Measurements from ENCODE around the gene ROM1. TPM values are rescaled to one million over a fixed set of nuclear protein-coding genes. Genes with fewer than 3 reads are reported as not detected.

Gene ROM1
- total RNA-seq, 1 experiment from 2014 or later = 9.0 TPM

DNA sequence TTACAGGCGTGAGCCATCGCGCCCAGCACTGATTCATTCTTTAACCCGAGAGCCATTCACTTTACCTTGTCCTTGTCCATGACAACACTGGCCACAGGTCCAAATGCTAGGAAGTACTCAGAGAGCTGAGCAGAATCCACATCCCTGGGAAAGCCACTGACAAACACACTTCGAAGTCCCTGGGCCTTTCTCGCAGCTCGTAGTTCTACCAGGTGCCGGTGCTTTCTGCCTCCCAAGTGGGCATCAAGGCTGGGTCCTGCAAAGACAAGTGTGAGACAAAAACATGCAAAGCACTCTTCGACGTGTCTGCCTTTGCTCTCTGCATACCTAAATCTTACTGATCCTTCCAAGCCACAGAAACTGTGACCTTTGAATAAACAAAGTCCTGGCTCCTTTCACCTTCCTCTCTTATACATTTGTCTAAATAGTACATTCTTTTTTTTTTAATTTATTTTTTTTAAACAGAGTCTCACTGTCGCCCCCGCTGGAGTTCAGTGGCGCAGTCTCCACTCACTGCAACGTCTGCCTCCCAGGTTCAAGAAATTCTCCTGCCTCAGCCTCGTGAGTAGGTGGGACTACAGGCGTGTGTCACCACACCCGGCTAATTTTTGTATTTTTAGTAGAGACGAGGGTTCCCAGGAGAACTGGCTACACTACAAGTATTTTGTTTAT is 24.0 kb upstream of the ROM1 start:
- no peak for DNase-seq (ENCODE audit: low read depth)

GRCh38 chr11:62591448-62592145 is 21.5 kb upstream of the ROM1 start, which contains the start of gene TUT1:
Gene TUT1, minus strand, starts transcription at chr11:62591523. Its CDS starts 38 bp downstream, at chr11:62591485.
- DNase-seq (ENCODE audit: low read depth) = peak; percentile 99

- DNase-seq (ENCODE audit: low read depth) = no peak
Observed at GRCh38 chr11:62592146-62592815, 20.8 kb upstream of the ROM1 start.

DNA sequence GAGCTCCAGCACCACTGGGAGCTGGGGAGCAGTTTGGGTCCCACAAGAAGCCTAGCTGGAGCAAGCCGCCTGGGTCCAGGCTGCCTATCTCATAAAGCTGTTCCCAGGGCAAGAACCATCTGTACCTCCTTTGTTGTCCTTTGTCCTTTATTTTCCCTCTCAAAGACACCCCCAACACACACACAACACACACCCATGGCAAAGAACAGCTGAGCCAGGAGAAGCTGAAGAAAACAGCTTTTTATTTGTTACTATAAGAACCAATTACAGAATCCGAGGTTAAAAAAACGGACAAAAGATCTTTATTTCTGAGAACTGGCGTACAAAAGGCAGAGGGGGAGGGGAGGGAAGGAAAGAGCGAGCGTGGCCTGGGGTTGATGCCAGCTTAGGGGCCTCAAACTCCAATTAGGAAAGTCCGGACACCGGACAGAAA is 20.1 kb upstream of the ROM1 start:
- DNase-seq (ENCODE audit: low read depth) = no peak

GRCh38 chr11:62593434-62594044 is 19.5 kb upstream of the ROM1 start:
- DNase-seq (ENCODE audit: low read depth) = peak; percentile 81

DNA sequence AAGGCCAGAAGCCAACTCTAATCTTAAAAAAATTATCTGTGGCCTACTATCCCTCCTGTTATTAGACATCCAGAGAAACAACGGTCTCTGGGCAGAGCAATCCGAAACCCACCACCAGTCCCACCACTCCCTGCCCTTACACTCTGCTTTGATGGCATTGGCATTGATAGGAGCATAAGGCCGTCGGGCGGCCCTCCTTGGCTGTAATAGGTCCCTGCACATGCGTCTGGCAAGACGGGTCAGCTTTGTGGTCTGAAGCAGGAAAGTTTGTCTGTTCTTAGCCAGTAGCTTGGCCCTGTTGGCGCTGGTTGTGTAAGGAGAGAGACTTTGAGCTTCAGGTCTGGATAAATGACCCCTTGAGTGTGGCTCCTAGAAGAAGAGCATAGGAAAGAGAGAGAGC is 17.9 kb upstream of the ROM1 start:
- no peak for DNase-seq (ENCODE audit: low read depth)

DNA sequence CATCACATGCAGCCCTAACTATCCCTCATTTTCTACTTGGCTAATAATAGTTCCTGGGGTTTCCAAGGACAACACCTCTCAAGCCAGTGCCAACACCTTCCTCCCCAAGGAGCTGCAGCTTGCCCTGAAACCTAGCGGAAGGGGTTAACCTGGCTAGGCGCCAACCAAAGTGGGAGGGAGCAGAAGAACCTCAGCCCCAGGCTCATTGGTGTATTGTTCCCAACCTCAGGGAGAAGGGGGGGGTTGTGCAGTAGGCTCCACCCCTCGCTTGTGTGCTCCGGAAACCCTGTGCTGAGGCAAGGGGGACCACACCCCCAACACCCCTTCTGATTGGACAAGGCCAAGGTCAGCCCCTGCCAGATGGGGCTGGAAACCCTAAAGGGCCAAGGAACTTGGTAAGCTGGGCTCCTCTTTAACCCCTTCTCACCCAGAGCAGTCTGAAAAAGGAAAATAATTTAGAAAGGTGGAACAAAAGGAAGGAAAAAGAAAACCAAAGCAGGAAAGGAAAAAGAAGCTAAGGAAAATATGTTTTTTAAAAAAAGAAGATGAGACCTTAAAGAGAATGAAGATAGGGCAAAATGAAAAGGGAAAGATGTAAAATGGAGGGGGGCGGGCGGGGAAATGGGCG is 13.9 kb upstream of the ROM1 start:
- DNase-seq (ENCODE audit: low read depth) = peak; percentile 77

- no peak for DNase-seq (ENCODE audit: low read depth)
Observed at GRCh38 chr11:62599901-62600300, 13.2 kb upstream of the ROM1 start.

DNA sequence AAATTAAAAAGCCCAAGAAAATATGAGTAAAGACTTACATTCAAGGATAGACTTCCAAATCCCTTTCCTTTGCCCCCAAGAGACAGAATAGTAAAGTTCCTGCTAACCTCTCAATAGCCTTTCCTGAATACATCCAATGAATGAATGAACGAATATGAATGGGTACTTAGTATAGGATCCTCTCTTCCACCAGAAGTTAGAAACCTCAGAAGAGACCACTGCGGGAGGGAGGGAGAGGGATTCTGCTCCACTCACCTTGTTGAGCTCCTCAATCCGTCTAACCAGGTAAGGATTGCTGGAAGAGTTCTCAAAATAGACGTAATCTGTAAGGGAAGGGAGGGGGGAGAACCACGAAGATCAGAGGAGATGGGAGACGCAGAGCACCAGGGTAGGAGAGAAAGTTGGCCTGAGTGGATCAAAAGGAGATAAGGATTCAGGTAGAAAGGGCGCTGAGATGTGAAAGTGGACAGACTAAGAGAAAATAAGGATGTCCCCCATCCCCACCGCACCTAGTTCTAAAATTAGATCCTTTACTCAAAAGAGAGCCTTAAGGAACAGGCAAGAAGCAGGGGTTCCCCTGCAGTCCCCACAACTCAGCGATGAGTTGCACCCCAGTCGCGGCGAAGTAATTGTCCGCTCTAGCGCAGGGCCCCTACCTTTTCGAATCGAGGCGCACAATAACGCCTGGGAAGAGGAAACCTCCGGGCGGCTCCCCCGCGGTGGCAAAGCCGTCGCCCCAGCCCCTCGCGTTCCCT is 12.5 kb upstream of the ROM1 start:
- DNase-seq (ENCODE audit: low read depth) = no peak

DNA sequence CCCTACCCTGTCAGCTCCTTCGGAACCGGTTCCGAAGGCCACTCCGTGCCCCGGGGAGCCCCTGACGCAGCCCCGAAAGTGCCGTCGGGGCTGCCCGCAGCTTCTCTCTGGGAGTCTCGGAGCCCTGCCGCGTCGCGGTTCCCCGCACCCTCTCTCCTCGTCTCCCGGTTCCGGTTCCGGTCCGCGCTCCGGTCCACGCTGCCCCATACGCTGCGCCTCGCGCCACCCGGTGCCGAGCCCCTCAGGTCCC is 12.0 kb upstream of the ROM1 start:
- DNase-seq (ENCODE audit: low read depth) = peak; percentile 42

DNA sequence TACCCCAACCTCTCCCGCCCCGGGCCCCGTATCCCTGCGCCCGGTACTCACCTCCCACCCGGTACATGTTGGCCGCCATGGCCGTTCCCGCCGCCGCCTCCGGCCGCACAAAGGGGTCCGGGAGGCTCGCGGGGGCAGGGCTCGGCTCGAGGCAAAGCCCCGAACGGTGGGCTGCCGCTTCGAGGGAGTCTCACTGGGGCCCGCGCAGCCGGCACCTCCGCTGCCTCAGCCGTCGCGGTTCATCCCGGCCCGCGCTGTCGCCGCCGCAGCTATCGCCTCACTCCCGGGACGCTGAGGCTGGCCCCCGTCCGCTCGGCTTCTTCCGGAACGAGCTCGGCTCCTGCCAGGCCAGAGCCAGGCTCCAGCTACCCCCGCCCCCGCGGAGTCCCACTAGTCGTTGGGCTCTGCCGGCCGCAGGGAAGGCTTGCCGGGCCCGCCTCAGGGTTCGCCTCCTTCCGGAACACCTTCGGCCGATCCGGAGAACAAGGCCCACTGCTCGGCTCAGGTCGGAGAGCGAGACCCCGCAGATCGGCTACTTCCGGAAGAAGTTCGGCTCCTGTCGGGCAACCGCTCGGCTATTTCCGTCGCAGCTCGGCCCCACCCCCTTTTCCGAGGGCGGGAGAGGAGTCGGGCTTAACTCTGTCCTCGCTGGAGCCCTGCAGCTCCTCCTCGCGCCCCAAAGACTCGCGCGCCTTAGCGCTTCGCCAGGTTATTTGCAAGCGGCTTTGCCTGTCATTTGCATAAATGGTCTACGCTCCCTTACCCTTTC is 11.5 kb upstream of the ROM1 start, which contains the start of gene MTA2:
Gene MTA2 (minus strand): TSS at position 494 of the 769 bp plus-strand sequence. CDS start 415 bp downstream, at position 79.
- DNase-seq (ENCODE audit: low read depth) = peak; percentile 97

GRCh38 chr11:62602141-62603071 is 10.7 kb upstream of the ROM1 start:
- no peak for DNase-seq (ENCODE audit: low read depth)

DNA sequence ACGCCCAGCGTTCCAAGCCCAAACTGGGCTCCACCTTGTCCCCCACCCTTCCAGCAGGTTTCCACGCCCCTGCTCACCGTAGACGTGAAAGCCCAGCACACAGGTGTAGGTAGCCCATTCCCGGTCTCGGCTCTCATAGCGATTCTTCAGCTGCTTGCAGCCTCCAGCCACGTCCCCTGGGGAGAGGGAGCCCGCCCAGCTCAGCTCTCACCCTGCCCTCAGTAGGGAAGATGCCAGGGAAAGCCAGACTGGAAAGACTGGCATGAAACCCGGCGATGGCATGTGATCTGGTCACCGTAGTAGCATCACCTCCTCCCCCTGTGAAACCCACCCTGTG is 10.0 kb upstream of the ROM1 start:
- DNase-seq (ENCODE audit: low read depth) = no peak

- no peak for DNase-seq (ENCODE audit: low read depth)
Observed at GRCh38 chr11:62603776-62604299, 9.2 kb upstream of the ROM1 start.

DNA sequence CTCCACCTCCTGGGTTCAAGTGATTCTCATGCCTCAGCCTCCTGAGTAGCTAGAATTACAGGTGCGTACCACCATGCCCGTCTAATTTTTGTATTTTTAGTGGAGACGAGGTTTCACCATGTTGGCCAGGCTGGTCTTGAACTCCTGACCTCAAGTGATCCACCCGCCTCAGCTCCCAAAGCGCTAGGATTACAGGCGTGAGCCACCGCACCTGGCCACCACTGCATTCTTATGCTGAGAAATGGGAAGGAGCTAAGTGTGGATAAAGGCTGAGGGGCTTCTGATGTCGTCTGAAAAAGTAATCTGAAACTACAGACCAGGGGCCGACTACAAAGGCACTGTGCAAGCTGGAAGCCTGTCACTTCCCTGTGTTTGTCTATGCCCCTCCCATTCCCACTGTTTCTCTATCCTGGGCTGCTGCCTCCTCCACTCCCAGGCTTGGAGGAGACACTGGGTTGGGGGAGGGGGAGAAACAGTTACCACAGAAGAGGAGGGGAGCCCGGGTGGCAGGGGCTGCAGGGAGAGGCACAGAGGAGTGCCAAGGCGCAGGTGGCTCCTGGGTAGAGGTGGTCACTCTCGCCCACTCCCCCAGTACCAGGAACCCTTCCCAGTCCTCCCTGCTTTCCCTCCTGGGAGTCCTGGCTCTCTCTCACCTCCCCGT is 8.5 kb upstream of the ROM1 start:
- DNase-seq (ENCODE audit: low read depth) = no peak

GRCh38 chr11:62605467-62605866 is 7.6 kb upstream of the ROM1 start:
- DNase-seq (ENCODE audit: low read depth) = no peak

- DNase-seq (ENCODE audit: low read depth) = no peak
Observed at GRCh38 chr11:62605902-62606301, 7.2 kb upstream of the ROM1 start.

DNA sequence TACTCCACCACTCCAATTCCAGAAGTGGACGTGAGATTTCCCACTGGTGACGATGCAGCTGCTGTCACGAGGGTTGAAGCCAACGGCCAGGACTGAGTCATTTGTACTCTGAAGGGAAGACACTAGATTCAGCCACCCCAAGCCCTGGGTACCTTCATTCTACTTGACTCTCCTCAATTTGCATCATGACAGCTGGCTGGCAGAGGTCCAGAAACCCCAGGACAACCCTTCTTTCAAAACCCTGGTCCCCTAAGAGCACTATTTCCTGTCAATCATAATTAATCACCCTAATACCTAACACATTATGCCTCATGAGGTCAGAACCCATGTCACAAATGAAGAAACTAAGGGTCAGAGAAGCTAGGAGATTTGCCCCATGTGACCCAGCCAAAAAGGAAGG is 5.3 kb upstream of the ROM1 start:
- no peak for DNase-seq (ENCODE audit: low read depth)

DNA sequence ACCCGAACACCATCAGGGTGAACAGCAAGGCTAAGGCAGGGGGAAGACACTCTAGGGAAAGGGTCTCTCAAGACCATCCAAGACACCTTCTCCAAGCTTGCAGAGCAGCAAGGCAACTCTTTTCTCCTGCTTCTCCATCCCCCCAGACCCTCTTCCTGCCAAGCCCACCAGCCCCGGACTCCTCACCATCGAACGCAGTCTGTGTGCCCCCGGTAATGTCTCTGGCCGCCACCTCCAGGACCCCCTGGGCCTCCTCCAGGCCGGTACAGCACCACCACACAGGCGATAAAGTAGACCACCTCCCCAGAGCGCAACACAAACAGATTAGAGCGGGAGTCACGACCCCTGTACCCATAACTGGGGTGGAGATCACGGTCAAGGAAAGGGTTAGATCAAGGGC is 4.3 kb upstream of the ROM1 start:
- no peak for DNase-seq (ENCODE audit: low read depth)
